NCI-H460 (cell line): ENCODE data around the gene B3GALNT1. TPM values are rescaled to one million over a fixed set of nuclear protein-coding genes. Genes with fewer than 3 reads are reported as not detected.
A peak's percentile ranks its signal among the peaks of the same experiment; 100 is the strongest.

Experiments used
- DNase-seq: peaks from one replicate; pipeline ENCODE4 v3.0.0-alpha.2; 2016; ENCODE audit warnings: low read depth; ENCODE audit errors: extremely low read depth
- polyA plus RNA-seq: library from polyadenylated mRNA; depleted of rRNA; stranded (reverse); fragments of >200 nt; gene quantifications from 2 replicates; pipeline ENCODE4 v1.2.3, GENCODE V29; 2014; cell fraction: nucleus; rRNA removed
- total RNA-seq: library from RNA; depleted of rRNA; stranded (reverse); fragments of >200 nt; shearing (Covaris generic); gene quantifications from 2 replicates; pipeline ENCODE4 v1.2.3, GENCODE V29; 2014; rRNA removed

The B3GALNT1 gene
- total RNA-seq = 1.9 and 2.3 TPM in 2 replicates
- 0.69 and 1.5 TPM in 2 replicates for polyA plus RNA-seq

- no peak for DNase-seq
Observed at GRCh38 chr3:161104561-161105551, at the start of gene B3GALNT1. TSS of gene B3GALNT1 (minus strand) at chr3:161105349. CDS start at chr3:161086754, 18,595 bp downstream.

GRCh38 chr3:161153480-161153879, 48.3 kb upstream of the B3GALNT1 start:
- DNase-seq = no peak

- DNase-seq = no peak
Observed at GRCh38 chr3:161150001-161150525, 44.9 kb upstream of the B3GALNT1 start.

DNA sequence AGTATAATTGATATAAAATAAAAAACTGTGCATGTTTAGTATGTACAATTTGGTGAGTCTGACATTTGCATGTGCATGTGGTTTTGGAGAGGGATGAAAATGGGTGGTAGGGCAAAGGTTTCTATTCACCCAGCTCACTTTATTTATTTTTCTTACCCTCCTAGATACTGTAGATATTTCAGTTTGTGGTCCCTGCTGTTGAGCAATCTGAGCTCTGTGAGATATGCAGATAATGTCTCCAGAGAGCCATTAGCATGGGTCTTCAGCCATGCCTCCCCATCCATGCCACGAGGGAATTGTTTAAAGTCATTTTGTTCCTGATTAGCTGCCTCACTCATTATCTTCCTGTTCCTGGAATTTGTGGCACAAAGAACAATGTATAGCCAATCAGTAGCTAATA, 44.4 kb upstream of the B3GALNT1 start:
- DNase-seq = no peak

DNA sequence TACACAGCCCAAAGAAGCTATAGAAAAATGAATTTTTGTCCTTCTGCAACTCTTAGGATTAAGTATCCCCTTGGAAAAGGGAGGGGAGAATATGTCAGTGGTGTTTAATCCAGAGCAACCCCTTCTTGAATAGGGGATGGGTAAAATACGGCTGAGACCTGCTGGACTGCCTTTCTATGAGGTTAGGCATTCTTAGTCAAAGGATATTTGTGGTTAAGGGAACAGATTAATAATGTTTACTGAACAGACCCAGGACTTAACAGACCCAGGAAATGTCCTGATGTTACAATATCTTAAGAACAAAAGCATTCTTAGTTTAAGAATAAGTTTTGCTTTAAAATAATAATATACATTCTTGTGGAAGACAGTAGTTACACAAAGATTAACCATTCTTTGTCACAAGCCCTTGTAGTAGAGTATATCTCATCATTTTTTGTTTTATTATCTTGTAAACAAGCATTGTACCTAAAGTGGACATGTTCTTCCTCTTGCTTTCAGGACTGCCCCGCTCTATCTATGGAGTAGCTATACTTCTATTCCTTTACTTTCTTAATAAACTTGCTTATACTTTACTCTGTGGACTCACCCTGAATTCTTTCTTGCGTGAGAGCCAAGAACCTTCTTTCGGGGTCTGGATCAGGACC, 43.8 kb upstream of the B3GALNT1 start:
- no peak for DNase-seq

DNA sequence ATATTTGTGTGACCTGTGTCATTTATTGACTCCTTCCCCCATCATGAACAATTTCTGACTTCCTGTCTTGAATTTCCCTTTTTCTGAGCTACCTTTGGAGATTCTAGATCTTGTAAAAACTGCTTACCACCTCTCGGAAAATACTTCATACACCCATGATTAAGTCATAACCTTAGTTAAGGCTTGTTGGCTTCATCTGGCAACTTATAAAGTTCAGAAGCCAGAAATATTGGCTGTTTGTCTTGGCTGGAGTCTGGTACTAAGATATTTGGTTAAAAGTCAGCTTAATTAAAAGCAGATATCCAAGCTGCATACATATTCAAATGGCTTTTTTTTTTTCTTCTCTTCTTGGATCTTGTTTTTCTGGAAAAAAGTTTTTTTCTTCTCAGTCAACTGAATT, 37.3 kb upstream of the B3GALNT1 start:
- no peak for DNase-seq

GRCh38 chr3:161139686-161140085, 34.5 kb upstream of the B3GALNT1 start:
- no peak for DNase-seq

GRCh38 chr3:161137260-161137659, 32.1 kb upstream of the B3GALNT1 start:
- DNase-seq = no peak

GRCh38 chr3:161132391-161132790, 27.2 kb upstream of the B3GALNT1 start:
- no peak for DNase-seq

DNA sequence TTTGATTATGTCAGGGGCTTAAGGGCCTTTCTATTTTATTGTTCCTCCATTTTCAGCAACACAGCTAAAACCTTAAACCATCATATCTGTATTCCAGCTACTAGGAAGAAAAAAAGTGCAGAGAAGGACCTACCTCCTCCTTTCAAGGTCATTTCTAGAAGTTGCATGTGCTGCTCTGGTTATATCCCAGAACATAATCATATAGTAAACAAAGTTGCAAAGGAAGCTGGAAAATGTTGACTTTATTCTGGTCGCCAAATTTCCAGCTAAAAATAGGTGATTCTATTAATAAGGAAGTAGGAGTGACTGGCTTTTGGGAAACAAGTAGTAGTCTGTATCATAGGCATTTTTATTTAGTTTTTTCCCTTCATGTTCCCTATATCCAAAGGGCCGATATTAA, 21.3 kb upstream of the B3GALNT1 start:
- no peak for DNase-seq

DNA sequence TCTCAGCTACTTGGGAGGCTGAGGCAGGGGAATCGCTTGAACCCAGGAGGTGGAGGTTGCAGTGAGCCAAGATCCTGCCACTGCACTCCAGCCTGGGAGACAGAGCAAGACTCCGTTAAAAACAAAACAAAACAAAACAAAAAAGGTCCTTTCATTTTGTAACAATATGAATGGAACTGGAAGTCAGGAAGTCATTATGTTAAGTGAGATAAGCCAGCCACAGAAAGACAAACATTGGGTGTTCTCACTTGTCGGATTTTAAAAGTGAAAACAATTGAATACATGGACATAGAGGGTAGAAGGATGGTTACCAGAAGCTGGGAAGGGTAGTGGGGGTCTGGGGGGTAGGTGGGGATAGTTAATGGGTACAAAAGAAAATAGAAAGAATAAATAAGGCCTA, 12.5 kb upstream of the B3GALNT1 start:
- no peak for DNase-seq

DNA sequence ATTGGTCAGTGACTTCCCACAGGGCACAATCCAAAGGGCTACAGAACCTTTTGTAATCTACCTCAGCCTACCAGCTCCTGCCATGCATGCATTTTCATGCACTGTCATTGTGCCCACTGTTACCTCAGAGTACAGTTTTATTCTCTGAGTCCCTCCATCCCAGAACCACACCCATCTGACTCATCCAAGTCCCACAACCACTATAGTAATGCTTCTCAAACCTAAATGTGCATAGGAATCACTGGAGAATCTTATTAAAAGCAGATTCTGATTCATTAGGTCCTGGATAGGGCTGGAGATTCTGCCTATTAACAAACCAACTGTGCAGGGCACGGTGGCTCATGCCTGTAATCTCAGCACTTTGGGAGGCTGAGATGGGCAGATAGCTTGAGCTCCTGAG, 3.7 kb upstream of the B3GALNT1 start:
- DNase-seq = peak; percentile 5

DNA sequence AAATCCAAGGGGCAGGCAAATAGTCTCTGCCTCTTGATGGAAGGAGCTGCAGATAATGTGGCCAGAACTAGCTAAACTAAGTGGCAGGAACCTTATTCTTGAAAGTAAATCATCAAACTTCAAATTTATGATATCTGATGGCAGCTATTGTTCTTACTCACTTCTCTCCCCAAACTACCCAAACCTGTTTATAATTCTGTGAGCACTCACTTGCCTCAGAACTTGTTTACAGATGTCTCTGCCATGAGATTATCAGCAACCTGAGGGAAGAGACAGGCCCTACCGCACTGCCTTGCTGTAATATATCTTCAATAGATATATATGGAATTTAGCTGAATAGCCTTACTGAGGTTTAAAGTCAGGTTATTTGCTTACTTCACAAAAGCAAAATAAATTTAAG, 2.2 kb upstream of the B3GALNT1 start:
- DNase-seq = no peak

- no peak for DNase-seq
Observed at GRCh38 chr3:161103776-161104385, 1.3 kb downstream of the B3GALNT1 start.

DNA sequence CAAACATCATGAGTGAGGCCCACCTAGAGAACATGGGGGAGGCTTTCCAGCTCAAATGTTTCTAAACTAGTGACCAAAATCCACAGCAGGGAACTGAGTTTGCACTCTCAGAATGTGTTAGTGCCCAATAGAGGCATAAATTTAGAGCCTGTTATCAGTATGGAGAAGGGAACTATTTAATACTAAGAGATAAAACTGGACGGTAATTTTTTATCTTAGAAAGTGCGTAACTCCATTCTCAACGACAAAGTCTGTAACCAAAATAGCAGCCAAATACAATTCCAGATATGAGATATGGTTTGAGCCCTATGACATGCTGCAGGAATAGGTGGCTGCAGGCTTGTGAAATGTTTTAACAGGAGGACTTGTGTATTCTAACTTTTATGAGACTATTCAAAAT, 3.5 kb downstream of the B3GALNT1 start:
- DNase-seq = no peak

- DNase-seq = no peak
Observed at GRCh38 chr3:161100994-161101393, 4.2 kb downstream of the B3GALNT1 start.

DNA sequence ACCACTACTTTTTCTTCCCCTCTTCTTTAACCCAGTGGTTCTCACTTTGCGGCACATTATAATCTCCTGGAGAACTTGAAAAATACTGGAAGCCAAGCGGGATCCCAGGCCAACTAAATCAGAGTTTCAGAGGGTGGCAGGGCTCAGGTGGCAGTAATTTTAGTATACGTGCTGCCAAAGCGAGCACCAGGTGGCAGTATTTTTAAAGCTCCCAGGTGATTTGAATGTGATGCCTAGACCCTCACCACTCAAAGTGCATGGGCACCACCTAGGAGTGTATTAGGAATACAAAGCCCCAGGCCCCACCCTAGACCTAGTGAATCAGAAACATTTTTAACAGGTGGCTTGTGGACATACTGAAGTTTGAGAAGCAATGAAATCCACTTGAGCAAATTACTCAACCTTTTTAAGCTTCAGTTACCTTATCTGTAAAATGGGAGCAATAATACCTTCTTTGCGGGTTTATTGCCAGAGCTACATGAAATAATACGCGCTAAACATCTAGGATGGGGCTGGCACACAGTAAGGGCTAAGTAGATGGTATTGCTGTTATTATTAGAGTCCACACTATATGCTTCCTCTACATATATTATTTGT, 8.3 kb downstream of the B3GALNT1 start:
- DNase-seq = peak; percentile 6

DNA sequence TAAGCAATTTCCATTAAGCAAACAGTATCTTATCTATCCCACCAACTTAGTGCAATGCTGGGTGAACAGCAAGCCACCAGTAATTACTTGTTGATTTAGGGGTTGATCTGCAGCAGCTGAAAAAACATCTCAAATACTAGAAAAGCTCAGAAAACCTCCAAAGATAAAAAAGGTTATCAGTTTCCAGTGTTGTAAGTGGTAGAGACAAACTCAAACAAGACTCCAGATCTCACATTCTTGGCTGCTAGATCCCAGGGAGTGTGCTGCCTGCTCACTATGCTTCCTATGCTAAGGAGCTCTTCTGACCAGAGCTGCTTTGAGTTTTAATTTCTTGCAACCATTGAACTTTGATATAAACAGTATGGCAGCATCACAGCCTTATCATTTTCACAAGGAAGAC, 11.3 kb downstream of the B3GALNT1 start:
- no peak for DNase-seq

DNA sequence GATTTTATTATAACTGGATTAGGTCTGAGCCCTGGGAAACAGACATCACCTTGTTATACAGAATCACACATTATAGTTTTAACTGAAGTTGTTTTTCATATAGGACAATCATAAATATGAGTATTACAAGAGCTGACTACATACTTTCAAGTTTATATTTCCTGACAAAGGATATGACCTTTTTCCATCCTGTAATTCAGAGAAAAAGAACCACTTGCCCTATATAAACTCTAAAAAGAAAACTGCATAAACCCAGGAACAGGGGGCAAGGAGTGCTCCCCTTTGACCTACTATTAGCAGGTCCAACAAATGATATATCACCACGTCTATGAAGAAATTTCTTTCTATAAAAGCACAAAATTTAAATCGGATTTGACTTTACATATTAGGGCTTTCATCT, 20.9 kb downstream of the B3GALNT1 start:
- DNase-seq = no peak

GRCh38 chr3:161083131-161083530, 22.0 kb downstream of the B3GALNT1 start:
- DNase-seq = no peak

GRCh38 chr3:161082063-161082462, 23.1 kb downstream of the B3GALNT1 start:
- DNase-seq = no peak
